Mesenchymal stem cell (in vitro differentiated cells and primary cell): ENCODE measurements around the gene SLC5A5.

Source experiments
- DNase-seq: peaks from one replicate; pipeline ENCODE4 v3.0.0-alpha.2; 2013
- H2AFZ ChIP-seq: one replicate; pipeline ENCODE4 v1.6.1; 2013; ENCODE audit warnings: low read depth, mild to moderate bottlenecking, control low read depth, inconsistent platforms, low read length, moderate library complexity
- H2AK5ac ChIP-seq: 2 replicates; pipeline ENCODE4 v1.6.1; 2013; ENCODE audit warnings: low read length, moderate library complexity, mild to moderate bottlenecking, inconsistent platforms; ENCODE audit not compliant: severe bottlenecking
- H2BK120ac ChIP-seq: one replicate; pipeline ENCODE4 v1.6.1; 2013; ENCODE audit warnings: low read depth, mild to moderate bottlenecking, inconsistent platforms, low read length, moderate library complexity
- H2BK12ac ChIP-seq, 2 experiments: one replicate each; pipeline ENCODE4 v1.6.1; 2013; ENCODE audit warnings: inconsistent platforms in 2 of 2, low read length in 2 of 2, mild to moderate bottlenecking in 2 of 2, moderate library complexity in 2 of 2, control low read depth in 1 of 2
- H2BK15ac ChIP-seq: one replicate; pipeline ENCODE4 v1.6.1; 2013; ENCODE audit warnings: mild to moderate bottlenecking, low read depth, inconsistent platforms; ENCODE audit not compliant: poor library complexity, severe bottlenecking
- H2BK5ac ChIP-seq: 2 replicates; pipeline ENCODE4 v1.6.1; 2013; ENCODE audit warnings: low read depth, mild to moderate bottlenecking, low read length, control low read depth, inconsistent platforms; ENCODE audit not compliant: poor library complexity, severe bottlenecking
- H3K14ac ChIP-seq, 2 experiments: one replicate each; pipeline ENCODE4 v1.6.1; 2013; ENCODE audit warnings: inconsistent platforms in 2 of 2, low read length in 2 of 2, control low read depth in 1 of 2, mild to moderate bottlenecking in 1 of 2, moderate library complexity in 1 of 2
- H3K18ac ChIP-seq, 2 experiments: one replicate each; pipeline ENCODE4 v1.6.1; 2013; ENCODE audit warnings: inconsistent platforms in 2 of 2, low read length in 2 of 2, control low read depth in 1 of 2, low read depth in 1 of 2, mild to moderate bottlenecking in 1 of 2
- H3K23ac ChIP-seq, 2 experiments: one replicate each; pipeline ENCODE4 v1.6.1; 2013; ENCODE audit warnings: inconsistent platforms in 2 of 2, low read length in 2 of 2, mild to moderate bottlenecking in 2 of 2, moderate library complexity in 2 of 2, control low read depth in 1 of 2
- H3K27ac ChIP-seq: 2 replicates; pipeline ENCODE4 v1.5.1; 2013; ENCODE audit warnings: mild to moderate bottlenecking, moderate library complexity, low read length, control low read depth, inconsistent platforms; ENCODE audit not compliant: poor library complexity, severe bottlenecking
- H3K27me3 ChIP-seq, 2 experiments: 2 replicates each; pipeline versions ENCODE4 v1.6.1 to v1.7.0; 2013; ENCODE audit warnings: low read length in 2 of 2, mild to moderate bottlenecking in 2 of 2, moderate library complexity in 2 of 2, control low read depth in 1 of 2, inconsistent platforms in 1 of 2; ENCODE audit not compliant: control insufficient read depth in 1 of 2, insufficient read depth in 1 of 2
- H3K36me3 ChIP-seq, 2 experiments: 2 replicates each; pipeline versions ENCODE4 v1.6.1 to v1.7.0; 2013; ENCODE audit warnings: low read length in 2 of 2, control low read depth in 1 of 2, inconsistent platforms in 1 of 2, low read depth in 1 of 2, mild to moderate bottlenecking in 1 of 2; ENCODE audit not compliant: insufficient read depth in 2 of 2, control insufficient read depth in 1 of 2
- H3K4ac ChIP-seq, 2 experiments: one replicate each; pipeline ENCODE4 v1.6.1; 2013; ENCODE audit warnings: inconsistent platforms in 2 of 2, low read length in 2 of 2, mild to moderate bottlenecking in 2 of 2, moderate library complexity in 2 of 2, control low read depth in 1 of 2, low read depth in 1 of 2
- H3K4me1 ChIP-seq: 2 replicates; pipeline ENCODE4 v1.6.1; 2013; ENCODE audit warnings: low read depth, low read length, control low read depth; ENCODE audit not compliant: control insufficient read depth, insufficient read depth
- H3K4me2 ChIP-seq: 2 replicates; pipeline ENCODE4 v1.6.1; 2013; ENCODE audit warnings: low read length, mild to moderate bottlenecking, inconsistent platforms; ENCODE audit not compliant: poor library complexity, severe bottlenecking
- H3K4me3 ChIP-seq, 2 experiments: 2 replicates each; pipeline versions ENCODE4 v1.5.1 to v1.7.0; 2013; ENCODE audit warnings: low read length in 2 of 2, mild to moderate bottlenecking in 2 of 2, control low read depth in 1 of 2, low read depth in 1 of 2; ENCODE audit not compliant: insufficient read depth in 1 of 2
- H3K79me1 ChIP-seq: replicated peaks from 2 replicates; pipeline ENCODE4 v1.6.1; 2013; ENCODE audit warnings: mild to moderate bottlenecking, control low read depth, low read length, inconsistent platforms; ENCODE audit not compliant: poor library complexity, severe bottlenecking
- H3K9ac ChIP-seq: 2 replicates; pipeline ENCODE4 v1.7.0; 2013; ENCODE audit warnings: mild to moderate bottlenecking, low read length, moderate library complexity
- H3K9me3 ChIP-seq: 2 replicates; pipeline ENCODE4 v1.7.0; 2013; ENCODE audit warnings: mild to moderate bottlenecking, low read length; ENCODE audit not compliant: control insufficient read depth
- H4K8ac ChIP-seq: one replicate; pipeline ENCODE4 v1.6.1; 2013; ENCODE audit warnings: inconsistent platforms, mild to moderate bottlenecking, low read length, moderate library complexity
- H4K91ac ChIP-seq: one replicate; pipeline ENCODE4 v1.6.1; 2013; ENCODE audit warnings: mild to moderate bottlenecking, low read length, inconsistent platforms
- WGBS: methylation state at CpG from one replicate; pipeline ENCODE4 v1.1.7; 2013; ENCODE audit warnings: mixed read lengths; 5-methylcytosine and 5-hydroxymethylcytosine counted together

SLC5A5 gene

DNA sequence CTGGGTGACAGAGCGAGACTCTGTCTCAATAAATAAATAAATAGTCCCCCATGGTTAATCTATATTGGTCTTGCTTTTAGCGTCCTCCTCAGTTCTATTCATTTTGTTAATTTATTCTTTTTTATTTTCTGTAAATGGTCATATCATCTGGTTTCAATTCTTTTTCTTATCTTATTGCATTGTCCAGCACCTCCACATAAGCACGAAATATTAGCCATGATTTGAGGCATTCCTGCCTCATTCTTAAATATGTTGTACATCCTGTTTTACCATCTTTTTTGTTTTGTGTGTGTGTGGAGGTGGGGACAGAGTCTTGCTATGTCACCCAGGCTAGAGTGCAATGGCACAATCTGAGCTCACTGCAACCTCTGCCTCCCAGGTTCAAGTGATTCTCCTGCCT, 36.5 kb downstream of the SLC5A5 start:
- Histone ChIP-seq H2AFZ (no peak overlapping the region), H3K14ac (no peak overlapping the region), H4K91ac (no peak overlapping the region), H3K4ac (no peak overlapping the region), H2AK5ac (no peak overlapping the region), H4K8ac (no peak overlapping the region), H2BK5ac (no peak overlapping the region), H3K79me1 (no peaks in the 10 kb centered on the region), H3K27ac (no peak overlapping the region), H3K18ac (no peak overlapping the region), H3K9ac (no peak overlapping the region), H3K23ac (no peak overlapping the region), H2BK120ac (no peak overlapping the region), H3K9me3 (peaks cover 9% of the 10 kb centered on the region), H2BK15ac (no peak overlapping the region), H3K4me2 (no peak overlapping the region), H3K36me3 (no peaks in the 10 kb centered on the region), H3K27me3 (peaks cover 0 to 3% of the 10 kb centered on the region in 2 experiments), H3K4me1 (no peaks in the 10 kb centered on the region), H2BK12ac (no peak overlapping the region), H3K4me3 (no peak overlapping the region)
- 57% methylated on average over 1 of the region's 3 CpGs for WGBS
- DNase-seq: no peak

- Histone ChIP-seq H3K4ac (no peak overlapping the region), H3K79me1 (no peaks in the 10 kb centered on the region), H2BK120ac (no peak overlapping the region), H3K27me3 (peaks cover 0 to 3% of the 10 kb centered on the region in 2 experiments), H2BK15ac (no peak overlapping the region), H3K14ac (peak overlapping the region in 1 of 2 experiments; percentile 79), H3K27ac (no peak overlapping the region), H3K4me1 (no peaks in the 10 kb centered on the region), H3K4me2 (no peak overlapping the region), H2BK12ac (no peak overlapping the region), H4K91ac (no peak overlapping the region), H3K36me3 (no peaks in the 10 kb centered on the region), H3K4me3 (no peak overlapping the region), H2AK5ac (no peak overlapping the region), H2AFZ (no peak overlapping the region), H3K23ac (no peak overlapping the region), H3K9ac (no peak overlapping the region), H3K18ac (no peak overlapping the region), H4K8ac (no peak overlapping the region), H2BK5ac (no peak overlapping the region), H3K9me3 (peaks cover 9% of the 10 kb centered on the region)
- 78% methylated on average over 7 of the region's 7 CpGs for whole genome bisulfite sequencing
- no peak for DNase-seq
These were observed 37.4 kb downstream of the SLC5A5 start for GRCh38 chr19:17909003-17909732.

DNA sequence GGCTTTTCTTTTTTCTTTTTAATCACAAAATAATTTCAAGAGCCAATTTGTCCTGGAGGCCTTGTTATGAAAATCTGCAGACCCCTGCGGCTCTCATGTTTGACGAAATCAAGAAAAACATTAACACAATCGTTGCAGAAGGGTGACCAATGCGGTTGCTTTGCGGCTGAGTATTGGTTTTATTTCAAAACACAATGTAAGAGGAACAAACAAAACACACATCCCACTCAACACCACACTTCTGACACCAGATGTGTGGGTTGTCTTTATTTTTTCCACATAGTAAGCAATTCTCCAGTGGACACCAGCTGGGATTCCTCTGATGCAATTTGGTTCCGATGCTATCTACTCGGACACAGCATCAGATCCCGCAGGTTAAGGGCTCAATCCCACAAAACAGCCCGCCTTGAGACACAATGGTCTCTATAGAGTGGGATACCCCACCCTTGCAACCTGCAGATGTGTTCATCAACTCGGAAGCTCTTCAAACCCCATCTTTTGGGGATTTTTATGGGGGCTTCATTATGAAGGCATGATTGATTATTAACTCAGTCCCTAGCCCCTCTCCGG, 39.1 kb downstream of the SLC5A5 start:
- H3K18ac ChIP-seq: no peak overlapping the region
- H3K79me1 ChIP-seq: no peaks in the 10 kb centered on the region
- no peak overlapping the region for H2BK120ac ChIP-seq
- H2AK5ac ChIP-seq: no peak overlapping the region
- H2BK5ac ChIP-seq: no peak overlapping the region
- no peak overlapping the region for H3K14ac ChIP-seq
- no peak for DNase-seq
- no peak overlapping the region for H3K23ac ChIP-seq
- no peak overlapping the region for H3K27ac ChIP-seq
- H3K4me2 ChIP-seq: no peak overlapping the region
- H4K8ac ChIP-seq: no peak overlapping the region
- no peaks in the 10 kb centered on the region for H3K4me1 ChIP-seq
- H3K4me3 ChIP-seq: no peak overlapping the region
- no peaks in the 10 kb centered on the region for H3K36me3 ChIP-seq
- no peak overlapping the region for H3K9ac ChIP-seq
- WGBS: 88% methylated on average over 11 of the region's 11 CpGs
- H3K9me3 ChIP-seq: peaks cover 9% of the 10 kb centered on the region
- H2BK12ac ChIP-seq: no peak overlapping the region
- no peak overlapping the region for H2BK15ac ChIP-seq
- peaks cover 0 to 3% of the 10 kb centered on the region in 2 experiments for H3K27me3 ChIP-seq
- H2AFZ ChIP-seq: no peak overlapping the region
- no peak overlapping the region for H4K91ac ChIP-seq
- no peak overlapping the region for H3K4ac ChIP-seq

DNA sequence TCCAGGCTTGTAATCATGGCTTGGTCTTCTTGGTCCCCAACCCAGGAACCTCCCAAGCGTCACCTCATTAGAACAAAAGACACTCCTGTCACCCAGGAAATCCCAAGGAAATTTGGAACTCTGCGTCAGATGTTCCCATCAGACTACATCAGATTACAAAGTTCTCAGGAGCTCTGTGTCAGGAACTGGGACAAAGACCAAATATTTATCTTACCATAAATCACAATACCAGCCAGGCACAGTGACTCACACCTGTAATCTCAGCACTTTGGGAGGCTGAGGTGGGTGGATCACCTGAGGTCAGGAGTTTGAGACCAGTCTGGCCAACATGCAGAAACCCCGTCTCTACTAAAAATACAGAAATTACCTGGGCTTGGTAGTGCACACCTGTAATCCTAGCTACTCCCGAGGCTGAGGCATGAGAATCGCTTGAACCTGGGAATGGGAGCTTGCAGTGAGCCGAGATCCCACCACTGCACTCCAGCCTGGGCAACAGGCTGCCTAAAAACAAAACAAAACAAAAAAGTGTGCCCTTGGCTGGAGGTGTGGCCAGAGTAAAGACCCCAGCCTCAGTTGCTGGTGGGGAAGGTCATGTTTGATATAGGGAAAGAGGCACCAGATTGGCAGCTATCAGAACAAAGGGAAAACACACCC, 44.3 kb downstream of the SLC5A5 start:
- Histone ChIP-seq H3K14ac (no peak overlapping the region), H3K36me3 (no peaks in the 10 kb centered on the region), H2BK12ac (no peak overlapping the region), H4K8ac (no peak overlapping the region), H3K4me2 (no peak overlapping the region), H3K4me1 (no peaks in the 10 kb centered on the region), H3K18ac (no peak overlapping the region), H3K4me3 (no peak overlapping the region), H2AK5ac (no peak overlapping the region), H2BK15ac (no peak overlapping the region), H2AFZ (no peak overlapping the region), H3K27ac (no peak overlapping the region), H4K91ac (no peak overlapping the region), H2BK120ac (no peak overlapping the region), H3K9ac (no peak overlapping the region), H3K23ac (no peak overlapping the region), H2BK5ac (no peak overlapping the region), H3K4ac (no peak overlapping the region), H3K9me3 (peaks cover 6% of the 10 kb centered on the region), H3K79me1 (no peaks in the 10 kb centered on the region), H3K27me3 (peaks cover 0 to 3% of the 10 kb centered on the region in 2 experiments)
- 83% methylated on average over 6 of the region's 6 CpGs for WGBS
- DNase-seq: no peak
